ENCODE results near the gene SPOP.

- TF ChIP-seq EZH2 (IDR thresholded peaks at IDR 0.05; ENCODE audit: borderline replicate concordance, low read depth, low read length, poor library complexity, severe bottlenecking) = no peak
- TF ChIP-seq CTCF (conservative IDR thresholded peaks at IDR 0.05; ENCODE audit: low read depth, low read length) = no peak
Measured at GRCh38 chr17:49656247-49656646, 21.6 kb downstream of the SPOP start.

Measured in A673 (cell line).